NOMO-1 (cell line): ENCODE measurements around the gene CFAP100.
A peak's percentile ranks its signal among the peaks of the same experiment; 100 is the strongest.

ENCODE experiments used
- DNase-seq, 2 experiments: peaks; one replicate each; lab custom pipeline; 2025; ENCODE audit not compliant: unreplicated experiment in 2 of 2; lab: John Stamatoyannopoulos, UW

The CFAP100 gene

GRCh38 chr3:126456766-126457388, 62.2 kb downstream of the CFAP100 start:
- no peak for DNase-seq

GRCh38 chr3:126459111-126459762, 64.5 kb downstream of the CFAP100 start:
- DNase-seq, result no peak

- no peak for DNase-seq
Measured at GRCh38 chr3:126459763-126460127, 65.0 kb downstream of the CFAP100 start.

DNA sequence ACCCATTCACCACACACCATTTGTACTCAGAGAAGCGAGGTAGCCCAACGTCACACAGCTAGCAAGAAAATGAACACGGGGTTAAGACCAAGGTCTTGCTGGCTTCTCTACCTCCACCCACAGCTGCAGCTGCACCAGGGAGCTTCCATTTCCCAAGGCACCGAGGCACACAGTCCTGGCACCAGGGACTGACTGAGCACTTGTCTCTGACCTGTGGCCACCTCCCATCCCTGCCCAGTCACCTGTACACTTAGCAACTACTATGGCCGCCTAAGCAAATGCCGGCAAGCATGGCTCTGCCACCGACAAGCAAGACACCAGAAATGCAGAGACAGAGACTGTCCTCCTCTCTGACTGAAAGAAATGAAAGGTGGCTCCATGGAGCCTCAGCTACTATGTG, 65.7 kb downstream of the CFAP100 start:
- DNase-seq, result no peak

DNA sequence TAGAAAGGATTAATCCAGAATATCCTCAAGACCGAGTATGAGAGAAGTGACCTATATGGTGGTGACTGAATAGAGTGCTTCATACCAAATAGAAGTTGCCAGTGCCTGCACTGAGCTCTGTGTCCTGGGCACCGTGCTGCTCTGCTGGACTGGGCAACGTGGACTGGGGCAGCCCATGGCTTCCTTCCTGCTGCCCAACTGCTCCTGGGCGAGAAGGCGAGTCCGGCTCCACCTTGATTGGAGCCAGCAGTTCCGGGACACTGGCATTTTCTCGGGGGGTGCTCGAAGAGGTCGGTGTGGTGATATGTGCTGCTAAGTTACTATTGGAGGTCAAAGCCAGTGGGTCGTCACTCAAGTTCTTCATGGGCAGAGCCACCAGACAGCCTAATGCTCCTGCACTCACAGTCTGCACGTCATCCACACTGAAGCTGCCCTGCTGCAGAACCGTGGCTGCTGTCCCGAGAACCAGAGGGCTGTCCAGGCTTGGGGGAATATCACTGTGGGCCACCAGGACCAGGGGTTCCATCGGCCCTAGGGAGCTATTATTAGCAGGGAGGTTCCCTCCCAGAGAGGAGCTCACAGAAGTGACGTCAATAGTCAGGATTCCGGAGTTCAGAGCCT, 66.9 kb downstream of the CFAP100 start:
- DNase-seq, result no peak

DNA sequence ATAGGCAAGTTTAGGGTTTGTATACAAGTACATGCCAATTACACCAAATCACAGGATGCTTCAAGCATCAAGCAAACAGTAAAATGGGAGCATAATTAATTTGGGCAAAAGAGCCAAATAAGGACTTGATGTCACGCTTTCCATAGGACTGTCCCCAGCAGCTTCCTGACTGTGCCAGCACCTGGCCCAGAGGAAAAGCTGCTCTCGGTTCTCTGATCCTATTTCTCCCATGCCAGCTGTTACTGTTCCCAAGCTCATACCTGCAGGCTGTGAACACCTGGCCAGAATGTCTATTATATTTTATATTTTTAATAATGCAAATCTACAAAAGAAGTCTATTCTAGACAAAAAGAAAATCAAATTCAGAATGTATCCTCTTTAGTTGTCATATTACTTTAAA, 68.8 kb downstream of the CFAP100 start:
- no peak for DNase-seq

GRCh38 chr3:126464093-126464492, 69.4 kb downstream of the CFAP100 start:
- no peak for DNase-seq

DNA sequence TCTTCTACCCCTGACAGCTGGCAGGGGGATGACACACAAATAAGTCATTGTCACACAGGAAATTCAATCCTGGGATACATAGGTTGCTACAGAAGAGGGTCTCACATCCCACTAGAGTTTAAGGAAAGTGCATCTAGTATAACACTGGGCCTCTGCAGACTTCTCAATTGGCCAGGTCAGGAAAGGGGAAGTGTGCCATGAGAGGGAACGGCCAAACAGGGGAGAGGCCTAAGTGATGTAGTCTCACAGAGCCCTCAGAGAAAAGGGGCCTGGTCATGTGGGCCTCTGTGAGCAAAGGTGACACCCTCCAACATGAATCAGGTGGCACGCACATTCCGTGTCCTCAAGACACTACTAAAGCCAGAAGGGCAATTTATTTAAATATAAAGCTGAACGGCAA, 69.8 kb downstream of the CFAP100 start:
- peak; percentile 32 to 65 for DNase-seq

DNA sequence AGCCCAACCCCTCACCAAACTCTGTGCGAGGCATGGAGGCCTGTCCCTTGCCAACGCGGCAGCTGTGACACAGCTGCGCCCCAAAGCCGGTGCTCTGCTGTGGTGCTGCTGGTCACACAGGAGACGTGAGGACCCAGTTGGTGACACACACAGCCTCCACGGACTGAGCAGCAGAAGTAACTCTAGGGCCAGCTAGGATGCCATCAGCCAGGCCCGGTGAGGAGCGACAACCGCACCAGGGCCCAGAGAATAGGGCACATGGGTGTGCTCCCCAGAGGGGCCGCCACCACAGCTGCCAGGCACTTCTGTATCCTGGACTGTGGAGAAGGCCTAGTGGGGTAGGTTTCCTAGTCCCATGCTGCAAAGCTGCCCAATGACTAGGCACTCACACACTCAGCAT, 70.3 kb downstream of the CFAP100 start:
- no peak for DNase-seq

DNA sequence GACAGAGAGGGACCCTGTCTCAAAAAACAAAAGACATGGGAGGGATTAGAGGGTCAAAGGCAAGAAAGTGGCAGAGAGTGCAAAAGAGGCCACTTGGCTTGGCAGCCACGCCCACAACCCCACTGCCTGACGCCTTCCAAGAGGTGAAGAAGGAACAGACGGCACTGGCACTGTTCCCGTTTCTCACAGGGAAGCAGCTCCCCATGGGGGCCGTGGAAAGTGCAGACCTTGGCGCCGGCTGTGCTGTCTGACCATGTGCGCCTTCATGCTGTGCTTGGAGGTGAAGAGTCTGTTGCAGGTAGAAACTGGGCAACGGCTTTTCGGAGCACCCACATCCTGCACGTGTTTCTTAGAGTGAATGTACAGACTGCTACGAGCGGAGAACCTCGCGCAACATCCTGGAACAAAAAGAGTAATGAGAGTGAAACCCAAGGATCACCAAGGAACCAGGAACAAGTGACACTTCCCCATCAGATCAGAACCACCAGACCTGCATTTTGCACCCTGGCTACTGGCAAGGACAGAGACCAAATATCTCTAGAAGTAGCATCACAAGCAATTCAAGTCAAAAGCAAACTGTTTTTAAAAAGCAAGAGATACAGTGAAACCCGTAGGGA, 71.3 kb downstream of the CFAP100 start:
- peak; percentile 19 to 56 for DNase-seq

- DNase-seq, result peak in 1 of 2 experiments; percentile 9
Measured at GRCh38 chr3:126466886-126467610, 72.3 kb downstream of the CFAP100 start.

DNA sequence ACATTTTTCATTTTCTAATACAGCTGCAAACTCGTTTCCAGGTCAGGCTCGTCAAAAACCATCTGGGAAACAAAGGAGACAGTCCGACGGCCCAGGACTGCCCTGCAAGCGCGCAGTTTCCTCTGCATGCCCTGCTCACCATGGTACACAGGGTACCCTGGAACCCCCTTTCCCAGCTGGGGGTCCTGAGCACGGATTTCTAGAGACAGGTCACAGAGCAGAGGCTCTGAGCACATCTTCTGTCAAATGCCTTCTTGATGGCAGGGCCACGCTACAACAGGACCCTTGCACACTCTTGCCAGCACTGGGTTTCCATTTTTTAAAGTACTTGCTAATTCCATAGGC, 72.9 kb downstream of the CFAP100 start:
- no peak for DNase-seq

DNA sequence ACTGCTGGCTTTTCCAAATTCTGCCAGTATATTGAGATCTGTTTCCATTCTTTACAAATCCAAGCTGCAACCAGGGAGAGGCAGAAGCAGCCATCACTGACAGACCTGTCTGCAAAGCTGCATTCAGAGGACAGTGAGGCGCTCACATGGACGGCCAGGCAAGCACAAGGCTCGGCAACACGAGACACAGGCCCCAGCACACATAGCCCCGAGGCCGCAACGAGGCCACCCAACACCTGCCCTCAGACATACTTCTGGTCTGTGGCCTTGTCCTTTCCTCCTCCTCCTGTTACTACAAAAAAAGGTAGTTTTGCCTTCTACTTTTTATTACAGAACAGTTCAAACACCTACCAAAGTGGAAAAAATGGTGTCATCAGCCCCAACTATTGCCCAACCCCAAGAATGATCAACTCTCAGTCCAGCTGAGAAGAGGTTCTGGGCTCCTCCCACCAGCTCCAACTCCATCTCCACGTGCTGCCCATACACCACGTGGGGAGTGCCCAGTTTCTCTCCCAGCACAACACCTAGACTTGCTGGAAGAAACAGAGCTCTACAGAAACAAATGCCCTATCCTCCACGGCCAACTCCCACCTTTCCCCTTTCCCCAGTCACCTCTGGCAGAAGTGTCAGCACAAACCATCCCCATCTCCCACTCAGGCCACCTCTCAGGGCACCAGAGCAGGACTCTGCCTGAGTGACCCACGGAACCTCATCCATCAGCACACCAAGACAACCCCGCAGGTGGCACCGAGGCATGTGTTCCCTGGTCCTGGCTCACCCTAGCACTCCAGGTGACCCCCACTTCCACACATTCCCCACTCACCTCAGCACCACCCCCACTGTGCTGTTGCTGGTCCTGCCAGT, 73.6 kb downstream of the CFAP100 start:
- peak; percentile 20 to 46 for DNase-seq

DNA sequence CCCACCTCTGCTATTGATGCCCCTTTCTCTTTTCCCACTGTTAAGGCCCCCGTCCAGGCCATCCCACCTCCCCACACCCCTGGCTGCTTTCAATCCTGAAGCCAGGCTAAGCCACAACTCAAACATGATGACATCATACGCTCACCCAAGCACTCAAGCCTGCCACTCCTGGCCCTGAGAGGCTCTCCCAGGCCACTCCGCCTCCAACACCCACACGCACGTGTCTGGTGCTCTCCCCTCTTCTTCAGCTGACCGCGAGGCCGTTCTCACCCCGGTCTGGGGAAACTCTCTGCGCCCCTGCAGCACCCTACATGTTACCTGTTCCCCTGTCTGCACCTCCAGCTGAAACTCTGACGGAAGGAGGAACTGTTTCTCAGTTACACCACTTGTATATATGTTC, 74.8 kb downstream of the CFAP100 start:
- no peak for DNase-seq

- peak; percentile 95 to 100 for DNase-seq
Measured at GRCh38 chr3:126472277-126473006, 77.7 kb downstream of the CFAP100 start.

- peak in 1 of 2 experiments; percentile 17 for DNase-seq
Measured at GRCh38 chr3:126473292-126474168, 78.8 kb downstream of the CFAP100 start.

DNA sequence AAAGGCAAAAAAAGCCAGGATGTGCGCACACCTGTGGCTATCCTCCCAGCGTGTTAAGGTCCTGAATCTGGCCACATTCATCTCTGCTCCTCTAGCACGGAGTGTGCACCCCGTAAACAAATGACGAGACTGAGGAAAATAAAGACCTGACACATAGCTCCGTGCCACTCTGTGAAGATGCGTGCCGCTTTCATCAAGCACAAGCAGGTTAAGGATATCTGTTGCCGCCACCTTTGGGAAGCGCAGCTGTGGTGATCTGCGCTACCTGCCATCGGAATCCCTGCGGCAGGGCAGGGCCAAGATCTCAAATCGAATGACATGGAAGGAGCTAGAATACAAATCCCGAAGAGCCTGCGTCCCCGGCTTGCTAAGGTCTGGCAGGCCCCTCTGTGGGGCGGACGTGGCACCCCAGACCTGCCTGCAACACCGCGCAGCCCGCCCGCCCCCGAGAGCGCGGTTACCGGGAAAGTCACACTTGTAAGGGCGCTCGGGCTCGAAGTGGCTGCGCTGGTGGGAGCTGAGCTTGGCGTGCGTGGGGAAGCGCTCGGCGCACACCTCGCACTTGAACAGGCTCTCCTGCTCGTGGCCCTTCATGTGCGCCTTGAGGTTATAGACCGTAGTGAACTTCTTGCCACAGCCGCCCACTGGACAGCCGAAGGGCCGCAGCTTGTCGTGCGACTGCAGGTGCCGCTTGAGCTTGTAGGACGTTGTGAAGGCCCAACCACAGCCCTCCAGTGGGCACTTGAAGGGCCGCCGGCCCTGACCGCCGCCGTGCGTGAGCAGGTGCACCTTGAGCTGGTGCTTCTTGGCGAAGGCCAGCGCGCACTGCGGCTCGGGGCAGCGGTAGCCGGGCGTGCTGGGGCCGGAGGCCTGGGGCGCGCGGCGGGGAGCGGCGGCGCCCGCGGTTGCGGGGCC, 80.0 kb downstream of the CFAP100 start:
- peak; percentile 22 to 50 for DNase-seq
